CD4-positive, alpha-beta T cell (primary cell): ENCODE data around the gene ATP5PO. TPM values are rescaled to one million over a fixed set of nuclear protein-coding genes. Genes with fewer than 3 reads are reported as not detected.
A peak's percentile ranks its signal among the peaks of the same experiment; 100 is the strongest.

Source experiments
- ATAC-seq: fragments of 200-7000 bp; cut with Tn5 transposase; one replicate; pipeline ENCODE4 v1.10.0; 2022; ENCODE audit warnings: mild to moderate bottlenecking; ENCODE audit not compliant: poor library complexity
- CTCF ChIA-PET: fragments of 350-600 bp; sonication (Branson Sonifier 250); formaldehyde crosslinking; loops from one replicate; lab custom pipeline; 2021; ENCODE audit warnings: antibody characterized with exemption, inconsistent platforms; lab: Charles Lee
- POLR2A ChIA-PET: fragments of 350-600 bp; sonication (Branson Sonifier 250); formaldehyde crosslinking; loops from one replicate; lab custom pipeline; 2021; ENCODE audit warnings: antibody characterized with exemption, inconsistent platforms; lab: Charles Lee
- DNase-seq, 14 experiments: peaks; one replicate each; pipeline ENCODE4 v3.0.0-alpha.2; 2013 to 2020; ENCODE audit warnings: mixed read lengths in 2 of 14
- H3K27ac ChIP-seq, 2 donors: one replicate each; pipeline versions ENCODE4 v1.5.1 to v1.7.0; 2013; ENCODE audit warnings: low read length in 2 of 2, low read depth in 1 of 2, mild to moderate bottlenecking in 1 of 2
- H3K27me3 ChIP-seq, 2 experiments: 1 replicate in 1 of 2; 2 replicates in 1 of 2; pipeline versions ENCODE4 v1.6.1 to v1.7.0; 2013; ENCODE audit warnings: low read length in 2 of 2, control low read depth in 1 of 2, mild to moderate bottlenecking in 1 of 2, moderate library complexity in 1 of 2; ENCODE audit not compliant: insufficient read depth in 2 of 2, control insufficient read depth in 1 of 2
- H3K36me3 ChIP-seq: one replicate; pipeline ENCODE4 v1.6.1; 2013; ENCODE audit warnings: low read length, control low read depth; ENCODE audit not compliant: insufficient read depth
- H3K4me1 ChIP-seq: one replicate; pipeline ENCODE4 v1.6.1; 2013; ENCODE audit warnings: low read length, control low read depth; ENCODE audit not compliant: insufficient read depth
- H3K4me3 ChIP-seq: one replicate; pipeline ENCODE4 v1.5.1; 2013; ENCODE audit warnings: mild to moderate bottlenecking, low read length, moderate library complexity
- H3K9me3 ChIP-seq, 2 experiments: 1 replicate in 1 of 2; 2 replicates in 1 of 2; pipeline versions ENCODE4 v1.6.1 to v1.7.0; 2013; ENCODE audit warnings: low read length in 2 of 2, mild to moderate bottlenecking in 2 of 2, control low read depth in 1 of 2, moderate library complexity in 1 of 2; ENCODE audit not compliant: control insufficient read depth in 1 of 2, insufficient read depth in 1 of 2
- H3K27ac Mint-ChIP-seq: one replicate; pipeline ENCODE4 v1.8.0; 2020; ENCODE audit warnings: mixed read lengths
- H3K27me3 Mint-ChIP-seq: one replicate; pipeline ENCODE4 v1.8.0; 2021; ENCODE audit warnings: mixed read lengths
- H3K36me3 Mint-ChIP-seq: one replicate; pipeline ENCODE4 v1.8.0; 2021; ENCODE audit warnings: low read depth, mixed read lengths
- H3K4me1 Mint-ChIP-seq: one replicate; pipeline ENCODE4 v1.8.0; 2021; ENCODE audit warnings: low read depth, mixed read lengths
- H3K4me3 Mint-ChIP-seq: one replicate; pipeline ENCODE4 v1.8.0; 2020; ENCODE audit warnings: mild to moderate bottlenecking, mixed read lengths
- H3K9me3 Mint-ChIP-seq: one replicate; pipeline ENCODE4 v1.8.0; 2020; ENCODE audit warnings: mixed read lengths
- intact Hi-C, 2 experiments: fragments of 100-400 bp; cut with DNase I in 1 of 2; cut with micrococcal nuclease in 1 of 2; formaldehyde crosslinking; loops; one replicate each; pipeline versions ENCODE4 v1.15.1 to v1.9.0; 2023 to 2025; cut with DNase I, micrococcal nuclease
- total RNA-seq, 174 experiments: library from RNA in 2 of 174; stranded (reverse) in 2 of 174; gene quantifications; one replicate each; pipeline ENCODE4 v1.2.3 and lab custom pipeline; 2021 to 2026
- TF ChIP-seq, protein P1 (sequence below): fragments of 200-600 bp; IDR thresholded peaks from one replicate; pipeline ENCODE4 v1.8.0; 2022; ENCODE audit warnings: antibody characterized with exemption, mild to moderate bottlenecking

Gene ATP5PO
- total RNA-seq, 2 experiments from 2014 or later: 143 to 149 TPM

DNA sequence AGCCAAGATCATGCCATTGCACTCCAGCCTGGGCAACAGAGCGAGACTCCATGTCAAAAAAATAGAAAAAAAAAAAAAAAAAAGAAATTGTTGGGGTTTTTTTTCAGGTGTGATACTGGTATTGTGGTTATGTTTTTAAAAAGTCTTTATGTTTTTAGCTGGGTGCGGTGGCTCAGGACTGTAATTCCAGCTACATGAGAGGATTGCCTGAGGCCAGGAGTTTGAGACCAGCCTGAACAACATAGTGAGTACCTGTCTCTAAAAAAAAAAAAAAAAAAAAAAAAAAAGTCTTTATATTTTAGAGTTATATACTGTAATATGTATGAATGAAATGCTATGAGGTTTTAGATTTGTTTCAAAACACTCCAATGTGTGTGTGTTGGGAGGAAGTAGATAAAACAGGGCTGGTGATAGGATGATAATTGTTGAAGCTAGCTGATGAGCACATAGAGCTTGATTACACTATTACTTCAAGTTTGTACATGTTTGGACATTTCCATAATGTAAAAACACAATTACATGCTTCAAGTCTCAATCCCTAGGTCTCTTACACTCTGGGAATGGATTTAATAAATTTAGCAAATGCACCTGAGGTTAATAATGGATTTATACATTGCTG, 30.2 kb upstream of the ATP5PO start:
- Histone ChIP-seq H3K4me1 (peaks cover 67% of the 10 kb centered on the region), H3K9me3 (no peaks in the 10 kb centered on the region), H3K36me3 (peaks cover 10% of the 10 kb centered on the region), H3K27ac (no peak overlapping the region), H3K4me3 (no peak overlapping the region), H3K27me3 (no peaks in the 10 kb centered on the region)
- Mint-ChIP-seq H3K9me3 (no peaks in the 10 kb centered on the region), H3K27ac (peak overlapping the region; percentile 93), H3K27me3 (no peaks in the 10 kb centered on the region), H3K36me3 (peaks cover 49% of the 10 kb centered on the region), H3K4me3 (peak overlapping the region; percentile 13), H3K4me1 (peaks cover 71% of the 10 kb centered on the region)
- ChIA-PET CTCF (interaction anchor here (0.7 to 6.0 kb wide), 4 partner anchors 9 to 402 kb away, joined by 3 to 114 read pairs (median 4); no protein-coding TSS in a partner anchor), POLR2A (interaction anchor here (0.7 to 8.6 kb wide), 5 partner anchors 11 to 78 kb away, joined by 3 to 519 read pairs (median 3); no protein-coding TSS in a partner anchor)
- ATAC-seq: no peak
- TF ChIP-seq, protein P1, sequence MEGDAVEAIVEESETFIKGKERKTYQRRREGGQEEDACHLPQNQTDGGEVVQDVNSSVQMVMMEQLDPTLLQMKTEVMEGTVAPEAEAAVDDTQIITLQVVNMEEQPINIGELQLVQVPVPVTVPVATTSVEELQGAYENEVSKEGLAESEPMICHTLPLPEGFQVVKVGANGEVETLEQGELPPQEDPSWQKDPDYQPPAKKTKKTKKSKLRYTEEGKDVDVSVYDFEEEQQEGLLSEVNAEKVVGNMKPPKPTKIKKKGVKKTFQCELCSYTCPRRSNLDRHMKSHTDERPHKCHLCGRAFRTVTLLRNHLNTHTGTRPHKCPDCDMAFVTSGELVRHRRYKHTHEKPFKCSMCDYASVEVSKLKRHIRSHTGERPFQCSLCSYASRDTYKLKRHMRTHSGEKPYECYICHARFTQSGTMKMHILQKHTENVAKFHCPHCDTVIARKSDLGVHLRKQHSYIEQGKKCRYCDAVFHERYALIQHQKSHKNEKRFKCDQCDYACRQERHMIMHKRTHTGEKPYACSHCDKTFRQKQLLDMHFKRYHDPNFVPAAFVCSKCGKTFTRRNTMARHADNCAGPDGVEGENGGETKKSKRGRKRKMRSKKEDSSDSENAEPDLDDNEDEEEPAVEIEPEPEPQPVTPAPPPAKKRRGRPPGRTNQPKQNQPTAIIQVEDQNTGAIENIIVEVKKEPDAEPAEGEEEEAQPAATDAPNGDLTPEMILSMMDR: no peak
- intact Hi-C loops: loop anchor here in 1 of 2 experiments (2.0 kb wide), 1 partner anchor 13 kb away; no protein-coding TSS in a partner anchor
- DNase-seq: peak in 4 of 14 experiments; percentile 36 to 54 (median 46)

DNA sequence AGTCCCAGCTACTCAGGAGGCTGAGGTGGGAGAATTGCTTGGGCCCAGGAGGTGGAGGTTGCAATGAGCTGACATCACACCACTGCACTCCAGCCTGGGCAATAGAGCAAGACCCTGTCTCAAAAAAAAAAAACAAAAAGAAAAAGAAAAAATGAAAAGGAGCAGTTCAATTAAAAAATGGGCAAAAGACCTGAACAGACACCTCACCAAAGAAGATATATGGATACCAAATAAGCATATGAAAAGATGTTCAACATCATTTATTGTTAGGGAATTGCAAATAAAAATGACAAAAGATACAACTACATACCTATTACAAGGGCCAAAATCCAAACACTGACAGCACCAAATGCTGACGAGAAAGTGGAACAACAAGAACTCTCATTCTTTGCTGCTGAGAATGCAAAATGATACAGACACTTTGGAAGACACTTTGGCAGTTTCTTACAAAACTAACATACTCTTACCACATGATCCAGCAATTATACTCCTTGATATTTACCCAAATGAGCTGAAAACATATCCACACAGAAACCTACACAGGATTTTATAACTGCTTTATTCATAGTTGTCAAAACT, 28.7 kb upstream of the ATP5PO start:
- Histone ChIP-seq H3K4me3 (no peak overlapping the region), H3K36me3 (peaks cover 14% of the 10 kb centered on the region), H3K9me3 (no peaks in the 10 kb centered on the region), H3K4me1 (peaks cover 66% of the 10 kb centered on the region), H3K27ac (no peak overlapping the region), H3K27me3 (no peaks in the 10 kb centered on the region)
- DNase-seq: no peak
- peaks cover 68% of the 10 kb centered on the region for H3K4me1 Mint-ChIP-seq
- H3K4me3 Mint-ChIP-seq: no peak overlapping the region
- no peaks in the 10 kb centered on the region for H3K27me3 Mint-ChIP-seq
- TF ChIP-seq, protein P1: no peak
- no peak for ATAC-seq
- H3K36me3 Mint-ChIP-seq: peaks cover 55% of the 10 kb centered on the region
- ChIA-PET POLR2A (interaction anchor here (8.6 kb wide), 1 partner anchor 9 kb away, joined by 519 read pairs; no protein-coding TSS in a partner anchor), CTCF (no interaction called here)
- peak overlapping the region; percentile 53 for H3K27ac Mint-ChIP-seq
- intact Hi-C loops: no loop called here
- no peaks in the 10 kb centered on the region for H3K9me3 Mint-ChIP-seq

DNA sequence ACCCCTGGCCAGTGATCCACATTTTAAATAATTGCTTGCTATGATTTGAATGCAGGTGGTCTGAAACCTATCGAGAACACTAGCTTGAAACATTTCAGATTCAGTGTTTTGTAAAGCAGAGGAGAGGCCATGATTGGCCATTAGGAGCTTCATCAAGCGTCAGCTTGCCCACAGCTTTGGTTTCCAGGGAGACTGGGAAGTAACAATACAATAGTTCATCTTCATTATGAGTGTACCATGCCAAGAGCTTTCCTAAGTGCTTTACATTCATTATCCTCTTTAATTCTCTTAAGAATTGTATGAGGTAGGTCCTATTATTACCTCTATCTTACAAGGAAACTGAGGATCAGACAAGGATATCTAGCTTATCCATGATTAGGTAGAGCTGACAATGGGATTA, 27.7 kb upstream of the ATP5PO start:
- POLR2A ChIA-PET: interaction anchor here (1.0 to 8.6 kb wide), 4 partner anchors 8 to 256 kb away, joined by 3 to 519 read pairs (median 6); no protein-coding TSS in a partner anchor
- no peaks in the 10 kb centered on the region for H3K9me3 Mint-ChIP-seq
- Histone ChIP-seq H3K36me3 (peaks cover 15% of the 10 kb centered on the region), H3K4me1 (peaks cover 65% of the 10 kb centered on the region), H3K9me3 (no peaks in the 10 kb centered on the region), H3K27ac (no peak overlapping the region), H3K4me3 (no peak overlapping the region), H3K27me3 (no peaks in the 10 kb centered on the region)
- H3K36me3 Mint-ChIP-seq: peaks cover 56% of the 10 kb centered on the region
- CTCF ChIA-PET: interaction anchor here (1.3 to 1.5 kb wide), 2 partner anchors 12 to 19 kb away, joined by 5 read pairs; no protein-coding TSS in a partner anchor
- TF ChIP-seq, protein P1: no peak
- H3K4me1 Mint-ChIP-seq: peaks cover 68% of the 10 kb centered on the region
- no peak overlapping the region for H3K27ac Mint-ChIP-seq
- intact Hi-C loops: no loop called here
- DNase-seq (no peak), ATAC-seq (no peak)
- no peak overlapping the region for H3K4me3 Mint-ChIP-seq
- H3K27me3 Mint-ChIP-seq: no peaks in the 10 kb centered on the region
